ENCODE results near the gene ARL6IP5.

GRCh38 chr3:69144631-69145245 lies 60.0 kb downstream of the ARL6IP5 start:
- TF ChIP-seq CTCF (IDR thresholded peaks at IDR 0.05) = no peak
- no peak for TF ChIP-seq EP300 (IDR thresholded peaks at IDR 0.05)
- no peak for TF ChIP-seq POLR2AphosphoS5 (IDR thresholded peaks at IDR 0.05)
